Ammon's horn (tissue), 1 donor: ENCODE measurements around the gene ZNF575.
A peak's percentile ranks its signal among the peaks of the same experiment; 100 is the strongest.
"Not testable (repeated sequence)": the region's sequence is repeated elsewhere in the genome, so short reads cannot be mapped to it uniquely, and the experiment has no call there.

Experiments used
- DNase-seq: peaks from one replicate; pipeline ENCODE4 v3.0.0-alpha.2; 2016; ENCODE audit warnings: low spot score

ZNF575 gene

GRCh38 chr19:43544077-43544476 is 11.1 kb downstream of the ZNF575 start:
- no peak for DNase-seq

GRCh38 chr19:43545276-43545675 is 12.3 kb downstream of the ZNF575 start:
- no peak for DNase-seq

GRCh38 chr19:43545981-43546380 is 13.0 kb downstream of the ZNF575 start:
- DNase-seq, result peak; percentile 39

- no peak for DNase-seq
Observed at GRCh38 chr19:43546581-43546980, 13.6 kb downstream of the ZNF575 start.

GRCh38 chr19:43547926-43548325 is 14.9 kb downstream of the ZNF575 start:
- not testable (repeated sequence) for DNase-seq

- no peak for DNase-seq
Observed at GRCh38 chr19:43548706-43549105, 15.7 kb downstream of the ZNF575 start.

GRCh38 chr19:43551399-43552197 is 18.6 kb downstream of the ZNF575 start:
- no peak for DNase-seq

- no peak for DNase-seq
Observed at GRCh38 chr19:43552198-43552450, 19.1 kb downstream of the ZNF575 start.

GRCh38 chr19:43552616-43553015 is 19.6 kb downstream of the ZNF575 start:
- DNase-seq, result no peak

GRCh38 chr19:43553656-43554055 is 20.7 kb downstream of the ZNF575 start:
- no peak for DNase-seq

GRCh38 chr19:43554317-43554895 is 21.4 kb downstream of the ZNF575 start:
- DNase-seq, result no peak

- DNase-seq, result peak; percentile 89
Observed at GRCh38 chr19:43555185-43555770, 22.3 kb downstream of the ZNF575 start.

GRCh38 chr19:43560687-43561086 is 27.7 kb downstream of the ZNF575 start:
- no peak for DNase-seq

GRCh38 chr19:43561139-43561970 is 28.4 kb downstream of the ZNF575 start:
- DNase-seq, result no peak

GRCh38 chr19:43562226-43562697 is 29.3 kb downstream of the ZNF575 start:
- no peak for DNase-seq

- DNase-seq, result peak; percentile 90
Observed at GRCh38 chr19:43562698-43563241, 29.8 kb downstream of the ZNF575 start.

- DNase-seq, result no peak
Observed at GRCh38 chr19:43563816-43564457, 30.9 kb downstream of the ZNF575 start.

- DNase-seq, result peak; percentile 45
Observed at GRCh38 chr19:43564800-43565199, 31.8 kb downstream of the ZNF575 start.

- DNase-seq, result no peak
Observed at GRCh38 chr19:43569657-43570056, 36.7 kb downstream of the ZNF575 start.

GRCh38 chr19:43570174-43570791 is 37.3 kb downstream of the ZNF575 start:
- DNase-seq, result no peak

GRCh38 chr19:43572171-43572588 is 39.2 kb downstream of the ZNF575 start:
- no peak for DNase-seq
